ENCODE results near the gene NBEA. TPM values are rescaled to one million over a fixed set of nuclear protein-coding genes. Genes with fewer than 3 reads are reported as not detected.

The NBEA gene
- polyA plus RNA-seq, 2 of the 4 experiments (the other 2 are of a cell fraction): 3.5 to 11.8 TPM

GRCh38 chr13:35596321-35597030, 654.4 kb downstream of the NBEA start:
- Histone ChIP-seq H3K4me1 (no peaks in the 10 kb centered on the region), H3K27ac (no peak overlapping the region), H3K4me3 (no peak overlapping the region), H3K9me3 (no peaks in the 10 kb centered on the region), H3K4me2 (no peak overlapping the region)
- ATAC-seq: no peak
- ChIA-PET POLR2A (no interaction called here), CTCF (no interaction called here)
- WGBS (ENCODE audit: missing lambda C conversion rate): 86% methylated on average over 5 of the region's 5 CpGs
- TF ChIP-seq SREBF2 (IDR thresholded peaks at IDR 0.05) (no peak), KDM5A (IDR thresholded peaks at IDR 0.05) (no peak), HOXB13 (CRISPR knock-in tag; IDR thresholded peaks at IDR 0.05; ENCODE audit: low read depth) (no peak), HES2 (IDR thresholded peaks at IDR 0.05) (no peak), RARB (CRISPR knock-in tag; IDR thresholded peaks at IDR 0.05) (no peak), ZNF302 (CRISPR knock-in tag; IDR thresholded peaks at IDR 0.05) (no peak), CTCF (IDR thresholded peaks at IDR 0.05) (no peak), CBX8 (IDR thresholded peaks at IDR 0.05) (no peak), FOSL2 (IDR thresholded peaks at IDR 0.05) (no peak), FOSL2 (CRISPR knock-in tag; IDR thresholded peaks at IDR 0.05) (no peak), PHF8 (IDR thresholded peaks at IDR 0.05; ENCODE audit: borderline replicate concordance, low read depth) (no peak), HOXA7 (CRISPR knock-in tag; IDR thresholded peaks at IDR 0.05) (no peak), ZFP36 (IDR thresholded peaks at IDR 0.05; ENCODE audit: borderline replicate concordance, partially characterized antibody) (no peak)
- no peak for FAIRE-seq
- no peak for DNase-seq (ENCODE audit: low read depth in 1 of 2, low spot score in 1 of 2)

- H3K9me3 ChIP-seq: no peaks in the 10 kb centered on the region
- no peak for DNase-seq (ENCODE audit: low read depth in 1 of 2, low spot score in 1 of 2)
- no peak for FAIRE-seq
- ChIA-PET POLR2A (no interaction called here), CTCF (no interaction called here)
- H3K27ac ChIP-seq: no peak overlapping the region
- H3K4me2 ChIP-seq: no peak overlapping the region
- WGBS (ENCODE audit: missing lambda C conversion rate): 94% methylated on average over 2 of the region's 3 CpGs
- TF ChIP-seq MAFK (IDR thresholded peaks at IDR 0.05; ENCODE audit: partially characterized antibody) (no peak), TP53 (CRISPR knock-in tag; IDR thresholded peaks at IDR 0.05) (no peak), NPAS2 (CRISPR knock-in tag; IDR thresholded peaks at IDR 0.05; ENCODE audit: borderline replicate concordance) (no peak), JUN (IDR thresholded peaks at IDR 0.05) (no peak), MYC (IDR thresholded peaks at IDR 0.05; ENCODE audit: borderline replicate concordance, low read length) (no peak), RFX5 (IDR thresholded peaks at IDR 0.05) (no peak), RARB (CRISPR knock-in tag; IDR thresholded peaks at IDR 0.05) (no peak), REST (IDR thresholded peaks at IDR 0.05) (no peak), GATA3 (IDR thresholded peaks at IDR 0.05; ENCODE audit: borderline replicate concordance) (no peak), HDAC2 (IDR thresholded peaks at IDR 0.05) (no peak), MAX (IDR thresholded peaks at IDR 0.05) (no peak), MAZ (IDR thresholded peaks at IDR 0.05; ENCODE audit: borderline replicate concordance, low read depth, low read length) (no peak), CHD2 (IDR thresholded peaks at IDR 0.05; ENCODE audit: low read length, partially characterized antibody) (no peak)
- ATAC-seq: no peak
- H3K4me3 ChIP-seq: no peak overlapping the region
- no peaks in the 10 kb centered on the region for H3K4me1 ChIP-seq
These were observed 655.4 kb downstream of the NBEA start for GRCh38 chr13:35597451-35597850.

Measured in A549 (cell line).